ENCODE measurements around the gene RANBP10.

DNA sequence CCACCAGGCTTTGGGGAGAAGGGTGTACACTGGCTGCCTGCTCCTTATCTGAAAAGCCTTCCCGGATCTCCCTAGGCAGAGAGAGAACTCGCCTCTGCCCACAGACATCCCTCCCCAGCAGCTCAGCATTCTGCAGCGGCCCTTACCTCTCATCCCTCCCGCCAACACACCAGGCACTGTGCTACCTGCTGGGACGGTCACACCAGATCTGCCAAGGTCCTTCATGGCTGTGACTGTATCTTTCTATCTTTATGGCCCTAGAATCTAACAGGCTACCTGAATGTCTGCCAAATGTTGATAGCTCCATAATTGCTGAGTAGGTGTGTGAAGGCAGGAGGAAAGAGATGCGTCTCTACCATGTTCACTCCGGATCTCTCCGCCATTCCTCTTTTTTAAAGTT lies 8.2 kb upstream of the RANBP10 start:
- TF ChIP-seq, protein P1, sequence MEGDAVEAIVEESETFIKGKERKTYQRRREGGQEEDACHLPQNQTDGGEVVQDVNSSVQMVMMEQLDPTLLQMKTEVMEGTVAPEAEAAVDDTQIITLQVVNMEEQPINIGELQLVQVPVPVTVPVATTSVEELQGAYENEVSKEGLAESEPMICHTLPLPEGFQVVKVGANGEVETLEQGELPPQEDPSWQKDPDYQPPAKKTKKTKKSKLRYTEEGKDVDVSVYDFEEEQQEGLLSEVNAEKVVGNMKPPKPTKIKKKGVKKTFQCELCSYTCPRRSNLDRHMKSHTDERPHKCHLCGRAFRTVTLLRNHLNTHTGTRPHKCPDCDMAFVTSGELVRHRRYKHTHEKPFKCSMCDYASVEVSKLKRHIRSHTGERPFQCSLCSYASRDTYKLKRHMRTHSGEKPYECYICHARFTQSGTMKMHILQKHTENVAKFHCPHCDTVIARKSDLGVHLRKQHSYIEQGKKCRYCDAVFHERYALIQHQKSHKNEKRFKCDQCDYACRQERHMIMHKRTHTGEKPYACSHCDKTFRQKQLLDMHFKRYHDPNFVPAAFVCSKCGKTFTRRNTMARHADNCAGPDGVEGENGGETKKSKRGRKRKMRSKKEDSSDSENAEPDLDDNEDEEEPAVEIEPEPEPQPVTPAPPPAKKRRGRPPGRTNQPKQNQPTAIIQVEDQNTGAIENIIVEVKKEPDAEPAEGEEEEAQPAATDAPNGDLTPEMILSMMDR (IDR thresholded peaks at IDR 0.05) = no peak
- TF ChIP-seq EP300 (IDR thresholded peaks at IDR 0.05) (no peak), POLR2A (IDR thresholded peaks at IDR 0.05) (no peak), POLR2AphosphoS5 (IDR thresholded peaks at IDR 0.05) (no peak)
